Upper lobe of right lung (tissue), 1 donor: ENCODE data around the gene GMPPB. TPM values are rescaled to one million over a fixed set of nuclear protein-coding genes. Genes with fewer than 3 reads are reported as not detected.
"Not testable (repeated sequence)": the region's sequence is repeated elsewhere in the genome, so short reads cannot be mapped to it uniquely, and the experiment has no call there.

Experiments
- ATAC-seq: fragments of 200-7000 bp; cut with Tn5 transposase; one replicate; pipeline ENCODE4 v1.9.1; 2020; ENCODE audit warnings: mild to moderate bottlenecking, moderate library complexity
- DNase-seq: peaks from one replicate; pipeline ENCODE4 v3.0.0-alpha.2; 2020
- H3K27ac ChIP-seq: fragments of 200-600 bp; one replicate; pipeline ENCODE4 v1.8.0; 2022
- H3K27me3 ChIP-seq: fragments of 200-600 bp; one replicate; pipeline ENCODE4 v1.8.0; 2022; ENCODE audit warnings: mild to moderate bottlenecking
- H3K36me3 ChIP-seq: fragments of 200-600 bp; one replicate; pipeline ENCODE4 v1.8.0; 2022
- H3K4me1 ChIP-seq: fragments of 200-600 bp; one replicate; pipeline ENCODE4 v1.8.0; 2022
- H3K4me3 ChIP-seq: fragments of 200-600 bp; one replicate; pipeline ENCODE4 v1.8.0; 2022; ENCODE audit warnings: mild to moderate bottlenecking
- H3K9me3 ChIP-seq: fragments of 200-600 bp; one replicate; pipeline ENCODE4 v1.8.0; 2022
- CTCF ChIP-seq: fragments of 200-600 bp; IDR thresholded peaks from one replicate; pipeline ENCODE4 v1.8.0; 2022; ENCODE audit warnings: antibody characterized with exemption
- intact Hi-C: fragments of 100-400 bp; cut with DNase I; formaldehyde crosslinking; loops from one replicate; pipeline ENCODE4 v1.11.0; 2022
- total RNA-seq: library from RNA; stranded (reverse); fragmentation: NEBNext Ultra II Directional; extraction: Animal tissue kit (Norgen Biotek cat#: 25700); gene quantifications from one replicate; pipeline ENCODE4 v1.2.1, GENCODE V29; 2021
- donor health status: DM: no; HTN: yes; CAD: no; lungs with severe emphysema.

The GMPPB gene
- total RNA-seq, 1 donor from 2014 or later, result 34.8 TPM

DNA sequence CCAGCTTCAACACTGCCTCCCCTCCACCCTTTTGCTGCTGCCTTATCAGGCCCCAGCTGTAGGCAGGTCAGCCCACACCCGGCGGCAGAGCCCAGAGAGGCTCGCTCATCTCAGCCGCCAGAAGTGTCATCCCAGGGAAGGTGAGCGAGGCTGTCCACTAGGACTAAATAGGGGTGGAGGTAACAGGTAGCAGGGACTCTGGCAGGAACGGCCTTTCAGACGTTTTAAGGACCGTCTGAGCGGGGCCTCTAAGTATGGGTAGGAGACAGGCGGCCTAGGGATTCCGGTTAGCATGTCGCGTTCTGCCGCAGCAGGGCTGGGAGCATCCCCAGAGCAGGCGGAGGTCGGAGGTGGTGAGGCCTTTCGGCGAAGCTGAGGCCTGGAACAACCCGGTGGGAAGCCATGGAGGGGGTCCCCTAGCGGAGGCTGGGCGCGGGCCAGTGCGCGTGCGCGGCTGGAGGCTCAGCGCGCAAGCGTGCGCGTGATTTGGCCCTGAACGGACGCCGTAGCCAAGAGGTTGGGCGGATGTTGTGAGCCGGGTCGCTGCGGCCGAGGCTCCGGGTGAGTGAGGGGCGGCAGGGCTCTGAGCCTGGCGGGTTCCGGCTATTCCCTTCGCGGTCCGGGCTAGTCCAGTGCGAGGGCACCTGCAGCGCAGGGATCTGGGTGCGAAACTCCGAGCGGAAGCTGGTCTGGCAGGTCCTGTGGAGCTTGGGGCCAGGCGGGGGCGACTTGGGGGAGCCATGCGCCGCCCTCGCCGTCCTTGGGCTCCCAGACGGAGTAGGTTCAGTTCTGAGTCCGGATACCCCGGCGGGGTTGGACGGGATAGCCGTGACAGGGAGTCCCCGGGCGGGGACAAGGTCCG is 34.5 kb downstream of the GMPPB start, which contains the start of the genes MST1 and RNF123:
MST1 (minus strand) TSS at position 429 of the 862 bp plus-strand sequence. CDS start 783 bp downstream, outside the sequence.
RNF123 (plus strand) TSS at position 512 of the 862 bp plus-strand sequence. CDS start 1,609 bp downstream, outside the sequence.
- peak; percentile 41 for TF ChIP-seq CTCF
- Histone ChIP-seq H3K4me1 (peaks cover 19% of the 10 kb centered on the region), H3K4me3 (peak within 1 kb of the TSS; percentile 100), H3K27me3 (no peaks in the 10 kb centered on the region), H3K9me3 (no peaks in the 10 kb centered on the region), H3K36me3 (no peaks in the 10 kb centered on the region), H3K27ac (peak within 1 kb of the TSS; percentile 77)
- DNase-seq (peak; percentile 96), ATAC-seq (peak; percentile 86)
- intact Hi-C loops, result no loop called here

- H3K36me3 ChIP-seq, ATAC-seq, DNase-seq, H3K9me3 ChIP-seq, intact Hi-C loops, H3K27me3 ChIP-seq: not testable (repeated sequence)
- peak overlapping the region; percentile 77 for H3K27ac ChIP-seq
- H3K4me1 ChIP-seq, result peaks cover 19% of the 10 kb centered on the region
- peak overlapping the region; percentile 100 for H3K4me3 ChIP-seq
These were observed 35.3 kb downstream of the GMPPB start for GRCh38 chr3:49688338-49689045.

- intact Hi-C loops, DNase-seq: not testable (repeated sequence)
These were observed 36.3 kb downstream of the GMPPB start for GRCh38 chr3:49687424-49687795.

DNA sequence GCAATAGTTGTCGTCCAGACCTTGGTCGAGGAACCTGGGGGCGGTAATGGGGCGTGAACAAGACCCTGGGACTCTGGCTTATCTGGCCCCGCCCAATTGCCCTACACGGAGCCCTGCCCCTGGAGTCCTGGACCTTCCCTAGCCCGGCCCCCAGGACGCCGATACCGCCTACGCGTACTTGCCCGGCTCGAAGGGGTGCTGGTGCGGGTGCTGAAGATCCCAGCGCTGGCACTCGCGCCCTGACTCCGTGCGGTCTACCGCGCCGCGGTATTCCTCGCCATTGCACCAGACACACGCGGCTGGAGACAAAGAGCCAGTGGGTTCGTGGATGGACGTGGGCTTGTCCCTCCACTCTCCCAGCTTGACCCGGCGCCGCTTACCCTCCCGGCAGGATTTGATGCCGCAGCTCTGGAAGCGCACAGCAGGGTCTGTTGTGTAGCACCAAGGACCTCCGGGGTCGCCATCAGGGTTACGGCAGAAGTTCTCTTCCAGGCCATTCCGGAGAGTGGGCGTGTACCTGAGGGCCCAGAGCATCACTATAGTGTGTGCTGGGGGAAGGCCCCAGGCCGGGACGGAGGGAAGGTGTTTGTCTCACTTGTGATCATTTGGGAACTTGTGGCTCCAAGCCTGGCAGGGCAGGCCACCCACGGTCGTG is 36.9 kb downstream of the GMPPB start:
- ATAC-seq, result peak; percentile 70
- Histone ChIP-seq H3K4me1 (peaks cover 19% of the 10 kb centered on the region), H3K4me3 (peak overlapping the region; percentile 33), H3K36me3 (peaks cover 20% of the 10 kb centered on the region)
- H3K27me3 ChIP-seq, H3K27ac ChIP-seq, intact Hi-C loops, H3K9me3 ChIP-seq: not testable (repeated sequence)
- DNase-seq, result peak; percentile 90

More at GRCh38 chr3:49687424-49687795, 36.3 kb downstream of the GMPPB start:
- not testable (repeated sequence) for H3K9me3 ChIP-seq, H3K27ac ChIP-seq, H3K4me3 ChIP-seq, H3K27me3 ChIP-seq, ATAC-seq
- Histone ChIP-seq H3K4me1 (peaks cover 19% of the 10 kb centered on the region), H3K36me3 (peaks cover 15% of the 10 kb centered on the region)

- H3K27ac ChIP-seq, H3K9me3 ChIP-seq, H3K27me3 ChIP-seq, intact Hi-C loops: not testable (repeated sequence)
- H3K4me3 ChIP-seq, result peak overlapping the region; percentile 33
- H3K36me3 ChIP-seq, result peaks cover 25% of the 10 kb centered on the region
- H3K4me1 ChIP-seq, result peaks cover 17% of the 10 kb centered on the region
- ATAC-seq, result peak; percentile 69
- DNase-seq, result peak; percentile 86
These were observed 37.4 kb downstream of the GMPPB start for GRCh38 chr3:49686346-49686745.

- Histone ChIP-seq H3K36me3 (peaks cover 30% of the 10 kb centered on the region), H3K4me1 (peaks cover 12% of the 10 kb centered on the region)
- ATAC-seq, DNase-seq, H3K27me3 ChIP-seq, intact Hi-C loops, H3K4me3 ChIP-seq, H3K27ac ChIP-seq, H3K9me3 ChIP-seq: not testable (repeated sequence)
These were observed 37.9 kb downstream of the GMPPB start for GRCh38 chr3:49685846-49686245.

- DNase-seq, H3K27me3 ChIP-seq, H3K9me3 ChIP-seq, H3K27ac ChIP-seq, intact Hi-C loops, H3K4me3 ChIP-seq, H3K4me1 ChIP-seq, ATAC-seq: not testable (repeated sequence)
- peaks cover 38% of the 10 kb centered on the region for H3K36me3 ChIP-seq
These were observed 38.6 kb downstream of the GMPPB start for GRCh38 chr3:49685103-49685502.

GRCh38 chr3:49684453-49684852 is 39.3 kb downstream of the GMPPB start:
- peaks cover 44% of the 10 kb centered on the region for H3K36me3 ChIP-seq
- H3K4me1 ChIP-seq, H3K27ac ChIP-seq, DNase-seq, H3K4me3 ChIP-seq, ATAC-seq, intact Hi-C loops, H3K9me3 ChIP-seq, H3K27me3 ChIP-seq: not testable (repeated sequence)
